HG02970 (cell line): ENCODE measurements around the gene ENTR1.
A peak's percentile ranks its signal among the peaks of the same experiment; 100 is the strongest.

Experiments used
- ATAC-seq: cut with Tn5 transposase; IDR thresholded peaks from one replicate; pipeline ENCODE4 v1.9.1; 2021; ENCODE audit warnings: mild to moderate bottlenecking, moderate library complexity, moderate number of reproducible peaks; ENCODE audit not compliant: unreplicated experiment, low FRiP score

The ENTR1 gene, protein sequence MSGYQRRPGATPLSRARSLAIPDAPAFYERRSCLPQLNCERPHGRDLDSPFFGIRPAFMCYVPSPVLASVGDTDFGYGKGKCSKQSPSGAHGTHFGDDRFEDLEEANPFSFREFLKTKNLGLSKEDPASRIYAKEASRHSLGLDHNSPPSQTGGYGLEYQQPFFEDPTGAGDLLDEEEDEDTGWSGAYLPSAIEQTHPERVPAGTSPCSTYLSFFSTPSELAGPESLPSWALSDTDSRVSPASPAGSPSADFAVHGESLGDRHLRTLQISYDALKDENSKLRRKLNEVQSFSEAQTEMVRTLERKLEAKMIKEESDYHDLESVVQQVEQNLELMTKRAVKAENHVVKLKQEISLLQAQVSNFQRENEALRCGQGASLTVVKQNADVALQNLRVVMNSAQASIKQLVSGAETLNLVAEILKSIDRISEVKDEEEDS

DNA sequence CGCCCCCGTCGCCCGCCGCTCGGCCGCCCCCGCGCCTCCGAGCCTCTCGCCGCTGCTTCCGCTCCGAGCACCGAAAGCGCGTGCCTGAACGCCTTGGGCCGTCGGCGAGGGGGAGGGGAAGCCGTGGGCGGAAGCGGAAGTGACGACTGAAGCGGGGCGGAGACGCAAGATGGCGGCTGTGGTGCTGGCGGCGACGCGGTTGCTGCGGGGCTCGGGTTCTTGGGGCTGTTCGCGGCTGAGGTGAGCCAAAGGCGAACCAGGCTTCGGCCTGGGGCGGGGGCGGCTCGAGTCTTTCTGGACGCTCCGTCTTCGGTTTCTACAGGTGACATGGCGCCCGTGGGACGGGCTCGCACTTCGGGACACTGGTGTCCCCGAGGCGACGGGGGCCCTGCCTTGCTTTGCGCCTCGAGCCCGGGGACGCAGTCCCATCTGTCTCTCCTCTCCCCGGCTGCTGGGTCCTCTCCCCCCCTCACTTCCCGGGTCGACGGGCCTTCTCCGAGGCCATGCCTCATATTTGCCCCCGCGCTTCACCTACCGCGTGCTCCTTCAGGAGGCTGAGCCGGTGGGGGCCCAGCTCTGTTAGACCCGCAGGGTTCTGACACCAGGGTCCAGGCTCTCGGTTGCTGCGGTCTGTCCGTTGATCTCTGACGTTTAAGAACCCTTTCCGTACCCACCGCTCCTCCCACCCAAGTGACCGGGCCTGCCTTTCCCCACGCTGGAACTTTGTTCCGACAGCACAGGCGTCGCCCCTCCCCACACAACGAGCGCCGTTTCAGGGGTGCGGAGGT lies at the start of gene ENTR1, which contains the start of gene PMPCA:
Gene ENTR1, minus strand, starts transcription at position 115 of the 788 bp plus-strand sequence. CDS start 217 bp downstream, outside the sequence.
Gene PMPCA, plus strand, starts transcription at position 159 of the 788 bp plus-strand sequence. Its CDS starts 11 bp downstream, at position 170.
- peak; percentile 77 for ATAC-seq

DNA sequence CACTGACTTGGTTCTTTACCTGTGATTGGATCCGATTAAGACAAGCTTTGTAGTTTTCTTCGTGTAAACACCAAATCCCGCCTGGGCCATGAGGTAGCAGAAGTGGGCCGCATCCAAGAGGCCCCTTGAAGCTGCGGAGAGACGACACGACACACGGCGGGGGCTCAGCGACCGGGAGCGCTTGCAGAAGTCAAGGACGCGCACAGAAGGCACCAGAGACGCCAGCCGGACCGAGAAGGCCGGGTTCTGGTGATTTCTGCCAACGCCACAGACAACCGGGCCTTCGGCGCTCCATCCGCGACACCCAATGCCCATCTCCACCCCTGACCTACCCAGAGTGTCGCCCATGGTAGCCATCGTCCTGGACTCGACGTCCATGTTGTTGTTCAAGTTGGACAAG lies 49.0 kb upstream of the ENTR1 start:
- no peak for ATAC-seq

GRCh38 chr9:136457326-136457725 lies 46.9 kb upstream of the ENTR1 start:
- no peak for ATAC-seq

- ATAC-seq = no peak
These were observed 45.8 kb upstream of the ENTR1 start for GRCh38 chr9:136456258-136456657.

GRCh38 chr9:136455043-136456002 lies 44.9 kb upstream of the ENTR1 start:
- no peak for ATAC-seq

DNA sequence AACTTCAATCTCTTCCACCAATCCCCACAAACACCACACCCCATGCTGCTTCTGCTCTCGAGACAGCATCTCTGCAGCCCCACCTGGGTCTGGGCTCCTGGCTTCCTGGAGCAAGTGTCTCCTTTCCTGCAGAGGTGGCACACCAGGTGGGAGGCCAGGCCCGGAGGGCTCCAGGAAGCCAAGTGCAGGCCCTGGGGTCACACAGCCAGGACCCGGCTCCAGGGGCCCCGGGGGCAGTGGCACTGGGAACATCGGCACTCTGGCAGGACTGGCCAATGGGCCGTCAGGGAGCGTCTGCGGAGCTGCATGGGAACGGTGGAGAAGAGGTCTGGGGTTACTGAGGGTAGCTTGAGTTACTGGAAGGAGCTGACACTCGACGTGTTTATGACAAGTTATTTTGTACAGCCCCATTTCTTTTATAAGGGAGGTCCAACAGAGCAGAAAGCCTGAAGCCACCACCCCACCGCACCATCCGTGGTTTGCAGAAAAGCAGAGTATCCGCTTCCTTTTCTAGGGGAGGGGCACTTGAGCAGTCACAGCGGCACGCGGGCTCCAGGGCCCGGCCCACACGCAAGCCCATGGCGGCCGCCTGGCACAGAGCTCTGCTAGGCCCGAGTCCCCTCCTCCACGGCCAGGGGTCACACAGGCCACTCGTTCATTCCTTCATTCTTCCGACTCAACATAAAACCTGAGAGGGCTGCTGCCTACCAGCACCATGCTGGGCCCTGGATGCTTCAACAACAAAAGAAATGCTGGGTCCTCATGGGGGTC lies 43.8 kb upstream of the ENTR1 start:
- ATAC-seq = no peak

- ATAC-seq = no peak
These were observed 42.9 kb upstream of the ENTR1 start for GRCh38 chr9:136453326-136453725.

DNA sequence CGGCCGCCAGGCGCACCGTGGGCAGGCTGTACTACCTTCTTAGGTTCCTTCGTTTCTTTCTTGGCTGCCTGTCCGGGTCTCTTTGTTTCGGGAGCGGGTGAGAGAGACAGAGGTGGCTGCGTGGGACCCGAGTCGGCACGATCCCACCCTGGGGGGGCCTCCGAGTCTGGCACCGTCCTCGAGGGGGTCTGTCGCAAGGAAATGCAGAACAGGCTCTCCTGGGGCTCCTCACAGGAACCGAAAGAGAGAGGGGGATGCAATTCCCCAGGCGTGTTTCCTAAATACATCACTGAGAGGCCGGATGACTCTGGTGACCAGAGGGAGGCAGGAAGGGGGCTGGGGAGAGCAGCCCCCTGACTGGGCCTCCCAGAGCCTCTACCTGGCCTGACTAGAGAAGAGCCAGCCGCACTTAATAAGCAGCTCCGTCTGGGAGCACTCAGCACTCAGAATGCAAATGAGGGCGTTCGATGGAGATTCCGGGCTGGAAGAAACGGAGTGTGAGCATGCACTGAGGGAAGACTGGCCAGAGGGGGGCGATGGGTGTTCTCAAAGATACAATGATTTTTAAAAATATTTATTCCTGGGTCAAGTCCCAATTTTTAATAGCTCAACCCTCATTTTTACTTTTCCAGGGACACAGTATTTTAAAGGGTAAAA lies 40.9 kb upstream of the ENTR1 start:
- ATAC-seq = no peak

GRCh38 chr9:136448655-136449054 lies 38.2 kb upstream of the ENTR1 start:
- ATAC-seq = no peak

GRCh38 chr9:136447173-136447778 lies 36.9 kb upstream of the ENTR1 start:
- no peak for ATAC-seq

- ATAC-seq = no peak
These were observed 35.4 kb upstream of the ENTR1 start for GRCh38 chr9:136445799-136446198.

DNA sequence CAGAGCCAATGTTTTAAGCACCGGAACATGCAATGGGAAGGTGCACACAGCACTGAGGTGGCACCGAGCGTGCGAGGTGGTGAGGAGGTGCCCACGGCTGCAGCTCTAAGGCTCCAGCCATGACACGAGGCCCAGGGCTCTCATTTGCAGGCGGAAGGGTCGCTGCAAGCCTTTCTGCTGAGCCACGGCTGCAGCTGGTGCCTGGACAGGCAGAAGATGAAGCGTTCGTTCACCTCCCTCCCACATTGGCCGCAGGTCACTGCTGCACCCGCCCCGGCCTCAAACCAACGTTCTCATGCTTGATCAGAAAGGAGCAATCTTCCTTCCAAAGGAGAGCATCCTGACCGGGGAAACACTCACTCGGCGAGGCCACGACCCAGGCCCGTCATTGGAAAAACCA lies 33.7 kb upstream of the ENTR1 start:
- no peak for ATAC-seq

DNA sequence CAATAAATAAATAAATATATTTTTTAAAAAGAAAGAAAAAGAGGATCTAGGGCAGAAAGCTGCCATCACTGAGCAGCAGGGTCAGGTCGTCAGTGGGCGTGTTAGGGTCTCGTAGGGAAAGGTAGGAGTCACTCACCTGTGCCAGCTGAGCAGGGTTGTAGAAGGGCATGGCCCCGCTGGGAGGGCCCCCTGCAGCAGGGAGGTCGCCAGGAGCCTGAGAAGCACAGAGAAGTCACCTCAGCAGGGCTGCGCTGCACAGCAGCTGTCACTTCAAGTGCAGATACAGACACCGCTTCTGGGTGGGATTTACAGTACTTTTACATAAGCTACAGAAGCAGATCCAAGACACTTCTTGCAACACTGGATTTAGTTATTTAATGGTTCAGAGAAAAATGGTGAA lies 33.3 kb upstream of the ENTR1 start:
- no peak for ATAC-seq

- ATAC-seq = no peak
These were observed 32.7 kb upstream of the ENTR1 start for GRCh38 chr9:136443087-136443486.

DNA sequence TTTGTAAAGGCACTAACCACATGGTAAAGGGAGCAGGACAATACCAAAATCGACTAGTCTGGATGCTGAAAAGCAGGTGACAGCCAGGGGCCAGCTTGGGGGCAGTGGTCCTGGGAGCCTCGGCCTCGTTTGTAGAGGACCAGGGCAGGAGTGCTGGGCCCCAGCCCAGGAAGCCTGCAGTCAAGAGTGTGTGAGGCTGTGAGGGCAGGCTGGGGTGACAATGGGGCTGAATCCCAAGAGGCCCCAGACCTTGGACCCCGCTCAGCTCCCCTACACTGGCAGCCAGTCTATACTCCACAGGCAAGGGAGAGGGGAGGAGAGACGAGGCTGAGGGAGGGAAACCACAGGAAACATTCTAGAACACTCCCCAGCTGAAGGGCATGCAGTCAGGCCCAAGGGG lies 31.9 kb upstream of the ENTR1 start:
- no peak for ATAC-seq

DNA sequence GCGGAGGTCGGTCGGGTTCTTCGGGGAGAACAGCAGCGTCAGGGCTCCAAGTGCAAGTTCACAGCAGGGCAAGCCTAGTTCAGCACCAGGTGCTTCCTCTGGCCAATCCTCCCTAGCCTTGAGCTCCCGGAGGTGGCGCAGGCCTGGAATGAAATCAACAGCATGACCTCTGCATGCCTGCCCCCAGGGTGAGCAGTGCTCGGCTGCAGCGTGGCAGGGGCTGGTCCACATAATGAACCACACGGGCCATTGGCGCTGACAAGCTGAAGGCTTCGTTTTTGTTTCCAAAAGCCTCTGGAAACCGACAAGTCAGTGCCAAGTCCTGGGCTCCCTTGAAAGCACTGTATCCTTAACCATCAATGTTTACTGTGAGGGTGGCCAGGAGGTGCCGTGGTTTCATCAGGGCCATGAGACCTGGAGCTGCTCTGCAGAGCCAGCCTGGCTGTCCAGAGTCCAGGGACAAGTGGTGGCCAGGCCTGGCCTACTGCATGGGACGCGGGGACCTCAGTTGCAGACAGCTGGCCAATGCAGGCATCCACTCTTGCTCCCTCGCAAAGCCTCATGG lies 31.3 kb upstream of the ENTR1 start:
- no peak for ATAC-seq

- ATAC-seq = no peak
These were observed 30.8 kb upstream of the ENTR1 start for GRCh38 chr9:136441191-136441680.
